ENCODE data around the gene KRT83.
"Not testable (repeated sequence)": the region's sequence is repeated elsewhere in the genome, so short reads cannot be mapped to it uniquely, and the experiment has no call there.

Gene KRT83

DNA sequence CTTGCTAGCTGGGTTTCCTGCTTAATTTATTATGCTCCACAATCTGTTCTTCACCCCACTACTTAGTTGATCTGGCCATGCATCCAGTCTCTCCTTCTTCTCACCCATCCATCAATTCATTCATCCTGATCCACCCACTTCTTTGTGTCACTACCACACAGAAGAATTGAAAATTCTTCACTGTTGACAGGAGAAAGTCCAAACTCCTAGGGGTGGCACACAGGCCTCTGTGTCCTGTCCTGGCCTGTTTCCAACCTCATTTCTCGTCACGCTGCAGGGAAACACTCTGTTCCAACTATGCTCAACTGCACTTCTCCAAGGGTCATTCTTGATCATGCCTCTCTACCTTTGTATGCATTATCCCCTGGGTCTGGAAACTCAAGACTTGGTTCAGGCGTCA is 10.6 kb upstream of the KRT83 start:
- no peak for DNase-seq (ENCODE audit: low spot score)

DNA sequence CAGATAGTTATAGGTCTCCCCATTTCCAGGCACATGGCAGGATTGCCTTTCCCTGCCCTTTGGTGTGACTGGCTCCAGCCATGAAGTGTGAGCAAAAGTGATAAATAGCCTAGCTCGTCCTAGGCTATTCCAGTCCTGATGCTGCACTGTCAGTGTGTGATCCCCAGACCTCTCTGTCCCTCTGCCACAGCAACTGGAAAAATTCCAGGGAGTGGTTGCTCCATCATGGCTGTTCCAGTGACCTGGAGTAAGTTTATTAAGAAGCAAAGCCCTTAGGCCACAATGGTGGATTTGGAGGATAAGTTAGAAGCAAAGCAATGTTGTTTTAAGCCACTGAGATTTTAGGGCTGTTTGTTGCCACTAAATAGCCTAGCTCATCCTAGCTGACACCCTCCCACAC is 9.8 kb upstream of the KRT83 start:
- no peak for DNase-seq (ENCODE audit: low spot score)

DNA sequence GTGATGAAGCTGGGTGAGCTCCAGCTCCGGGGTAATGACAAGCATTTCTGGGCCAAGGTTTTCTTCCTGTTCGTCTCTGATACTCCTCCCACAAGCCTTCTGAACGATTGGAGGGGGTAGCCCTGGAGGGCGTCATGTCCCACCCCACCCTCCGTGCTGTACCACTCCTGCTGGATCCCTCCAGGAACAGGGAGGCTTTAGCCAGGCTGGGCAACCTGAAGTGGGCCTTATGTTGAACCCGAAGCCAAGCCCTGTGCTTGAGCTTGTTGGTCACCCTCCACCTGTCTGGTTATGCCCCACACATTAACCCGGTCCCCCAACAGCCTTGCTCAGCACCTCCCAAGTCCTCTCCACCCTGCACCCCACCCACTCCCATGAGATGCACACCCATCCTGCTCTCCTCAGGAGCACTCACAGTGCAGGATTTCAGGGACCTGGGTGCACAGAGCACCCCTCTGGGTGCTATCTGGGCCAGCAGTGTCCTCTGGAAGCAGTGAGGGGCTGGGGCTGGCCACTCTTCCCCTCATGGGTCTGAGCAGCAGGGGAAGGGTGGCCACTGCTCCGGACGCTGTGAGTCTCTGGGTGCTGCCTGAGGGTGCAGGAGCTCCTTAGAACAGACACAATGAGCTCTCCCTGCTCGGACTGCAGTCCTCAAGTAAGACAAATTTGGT is 6.8 kb upstream of the KRT83 start:
- DNase-seq (ENCODE audit: low spot score), result no peak

DNA sequence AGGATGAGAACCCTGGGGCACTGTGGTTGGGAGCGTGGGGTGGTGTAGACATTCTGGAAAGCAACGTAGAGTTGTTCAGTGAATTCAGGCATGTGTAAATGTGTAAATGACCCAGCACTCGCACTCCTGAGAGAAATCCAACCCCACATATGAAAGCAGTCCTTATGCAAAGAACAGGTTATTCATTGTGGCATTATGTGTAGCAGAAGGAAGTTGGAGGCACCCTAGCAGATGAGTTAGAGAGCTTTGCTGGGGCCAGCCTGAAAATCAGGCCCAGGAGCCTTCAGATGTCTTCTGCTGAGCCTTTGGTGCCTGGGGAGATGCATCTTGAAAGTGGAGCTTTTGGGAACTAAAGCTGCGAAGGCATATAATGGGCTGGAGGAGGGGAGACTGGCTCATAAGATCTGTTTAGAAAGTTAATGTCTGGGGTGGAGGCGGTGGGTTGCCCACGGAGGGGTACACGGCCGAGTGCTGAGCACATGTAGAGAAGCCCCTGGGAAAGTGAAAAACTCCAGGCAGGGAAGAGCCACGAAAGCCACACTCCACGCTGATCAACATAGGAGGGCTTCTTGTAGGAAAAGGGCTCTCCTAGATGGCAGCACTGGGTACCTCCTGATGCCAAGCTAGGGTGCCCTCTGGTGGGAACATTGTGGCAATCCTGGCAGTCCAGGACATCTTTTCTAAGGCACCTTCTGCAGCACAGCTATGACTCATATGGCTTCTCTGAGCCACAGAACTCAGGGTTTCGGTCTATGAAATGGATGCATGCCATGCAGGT is 6.0 kb upstream of the KRT83 start:
- DNase-seq (ENCODE audit: low spot score), result peak; percentile 84

DNA sequence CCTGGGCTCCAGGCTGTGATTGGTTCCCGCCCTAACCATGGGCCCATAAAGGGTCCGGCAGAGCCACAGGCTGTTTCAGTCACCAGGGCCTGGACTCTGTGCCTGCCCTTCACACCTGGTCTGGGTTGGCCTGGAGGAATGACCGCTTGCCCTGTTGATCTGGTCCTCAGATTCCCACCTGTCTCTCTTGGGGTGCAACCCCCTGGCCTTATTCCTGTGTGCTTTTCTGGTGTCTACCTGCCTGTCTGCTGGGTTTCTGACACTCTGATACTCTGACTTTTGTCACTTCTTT is 2.9 kb upstream of the KRT83 start:
- no peak for DNase-seq (ENCODE audit: low spot score)

DNA sequence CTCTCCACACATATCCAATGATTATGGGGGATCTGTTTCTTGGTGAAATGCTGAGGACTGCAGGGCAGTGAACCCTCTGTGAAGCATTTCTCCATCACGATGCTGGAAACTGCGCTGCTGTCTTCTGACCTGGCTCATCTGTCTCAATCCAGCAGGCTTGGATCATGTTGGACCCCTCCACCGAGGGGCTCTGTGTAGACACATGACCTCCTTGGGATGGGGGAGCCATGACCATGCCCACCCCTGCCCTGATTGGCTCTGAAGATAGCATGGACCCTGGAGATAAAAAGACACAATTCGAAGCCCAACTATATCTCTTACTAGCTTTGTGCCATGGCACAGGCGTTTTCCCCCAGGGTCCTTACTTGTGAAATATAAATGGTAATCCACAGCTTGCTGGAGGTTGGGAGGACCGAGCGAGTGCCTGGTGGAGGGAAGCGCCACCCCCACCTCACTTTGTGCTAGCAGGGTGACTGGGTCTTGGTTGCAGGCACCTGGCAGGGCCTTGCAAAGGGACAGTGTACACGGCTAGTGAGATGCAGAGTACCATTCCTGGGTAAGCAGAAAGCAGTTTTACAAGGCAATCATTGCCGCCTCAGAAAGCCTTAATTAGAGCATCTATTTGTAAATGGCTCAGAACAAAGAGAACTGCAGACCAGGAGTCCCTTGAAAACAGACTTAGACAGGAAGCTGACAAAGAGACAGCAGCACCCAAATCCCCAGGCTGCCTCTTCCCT is 2.4 kb upstream of the KRT83 start:
- no peak for DNase-seq (ENCODE audit: low spot score)

DNA sequence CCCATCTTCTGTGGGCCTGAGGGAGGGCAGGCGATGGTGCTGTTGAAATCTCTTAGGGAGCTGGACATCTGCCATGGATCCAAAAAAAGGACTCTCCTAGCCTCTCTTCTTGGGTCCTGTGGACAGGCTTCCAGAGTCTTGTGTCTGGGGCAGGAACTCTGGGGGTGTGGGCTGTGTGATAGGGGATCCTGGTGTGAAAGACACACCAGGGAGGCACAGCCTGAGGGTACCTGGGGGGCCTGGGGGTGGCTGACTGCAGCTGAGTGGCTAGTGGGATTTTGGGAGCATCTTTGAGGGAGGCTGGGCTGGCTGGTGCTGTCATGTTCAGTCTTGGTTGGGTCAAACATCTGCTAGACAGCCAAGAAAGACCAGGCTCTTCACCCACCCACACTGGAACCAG is 1.8 kb upstream of the KRT83 start:
- DNase-seq (ENCODE audit: low spot score), result no peak

DNA sequence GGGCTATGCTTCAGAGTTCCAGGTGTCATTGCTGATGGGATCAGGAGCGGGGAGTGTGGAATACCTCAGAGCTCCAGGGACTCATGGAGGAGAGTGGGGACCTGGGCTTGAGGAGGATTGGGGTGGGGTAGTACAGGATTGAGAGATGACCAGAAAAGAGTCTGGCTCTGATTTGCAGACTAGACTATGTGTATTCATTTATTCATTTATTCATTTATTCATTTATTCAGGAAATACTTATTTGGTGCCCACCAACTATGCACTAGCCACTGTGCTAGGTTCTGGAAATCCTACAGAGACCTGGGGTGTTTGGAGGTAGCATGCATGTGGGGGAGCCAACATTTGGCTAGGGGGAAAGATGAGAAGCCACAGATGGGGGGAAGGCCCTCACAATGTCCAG is 871 bp upstream of the KRT83 start:
- no peak for DNase-seq (ENCODE audit: low spot score)

DNA sequence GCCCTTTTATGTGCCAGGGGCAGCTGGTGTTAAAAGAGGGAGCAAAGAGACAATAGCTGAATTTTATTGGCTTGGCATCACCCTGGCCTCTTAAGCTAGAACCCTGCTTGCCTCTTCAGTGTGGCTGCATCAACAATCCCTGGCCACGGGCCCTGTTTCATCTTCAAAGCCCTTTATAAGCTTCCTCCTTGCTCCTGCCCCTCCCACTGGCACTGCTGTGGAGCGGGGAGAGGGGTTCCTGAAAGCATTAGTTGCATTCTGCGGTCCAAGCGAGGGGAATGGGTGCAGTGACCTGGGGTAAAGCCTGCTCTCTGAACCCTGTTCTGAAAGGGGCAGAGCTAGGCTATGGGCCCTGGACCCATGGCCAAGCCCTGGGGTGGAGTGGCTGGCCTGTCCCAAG is 220 bp upstream of the KRT83 start:
- no peak for DNase-seq (ENCODE audit: low spot score)

DNA sequence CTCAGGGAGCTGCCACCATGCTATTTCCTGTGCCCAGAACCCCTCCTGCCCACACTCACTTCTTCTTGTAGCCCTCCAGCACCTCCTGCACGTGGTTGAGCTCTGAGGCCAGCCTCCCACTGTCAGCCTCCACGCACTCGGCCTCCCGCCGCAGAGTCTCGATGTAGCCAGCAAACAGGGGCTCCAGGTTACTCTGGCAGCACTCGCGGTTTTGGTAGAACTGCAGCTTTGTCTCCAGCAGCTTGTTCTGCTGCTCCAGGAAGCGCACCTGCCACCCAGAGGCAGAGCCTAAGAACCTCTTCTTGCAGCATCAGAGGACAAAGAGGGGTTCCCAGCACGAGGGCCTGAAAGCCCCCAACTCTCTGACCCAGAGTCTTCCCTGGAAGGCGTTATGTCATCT is 2.1 kb downstream of the KRT83 start:
- DNase-seq (ENCODE audit: low spot score), result no peak

DNA sequence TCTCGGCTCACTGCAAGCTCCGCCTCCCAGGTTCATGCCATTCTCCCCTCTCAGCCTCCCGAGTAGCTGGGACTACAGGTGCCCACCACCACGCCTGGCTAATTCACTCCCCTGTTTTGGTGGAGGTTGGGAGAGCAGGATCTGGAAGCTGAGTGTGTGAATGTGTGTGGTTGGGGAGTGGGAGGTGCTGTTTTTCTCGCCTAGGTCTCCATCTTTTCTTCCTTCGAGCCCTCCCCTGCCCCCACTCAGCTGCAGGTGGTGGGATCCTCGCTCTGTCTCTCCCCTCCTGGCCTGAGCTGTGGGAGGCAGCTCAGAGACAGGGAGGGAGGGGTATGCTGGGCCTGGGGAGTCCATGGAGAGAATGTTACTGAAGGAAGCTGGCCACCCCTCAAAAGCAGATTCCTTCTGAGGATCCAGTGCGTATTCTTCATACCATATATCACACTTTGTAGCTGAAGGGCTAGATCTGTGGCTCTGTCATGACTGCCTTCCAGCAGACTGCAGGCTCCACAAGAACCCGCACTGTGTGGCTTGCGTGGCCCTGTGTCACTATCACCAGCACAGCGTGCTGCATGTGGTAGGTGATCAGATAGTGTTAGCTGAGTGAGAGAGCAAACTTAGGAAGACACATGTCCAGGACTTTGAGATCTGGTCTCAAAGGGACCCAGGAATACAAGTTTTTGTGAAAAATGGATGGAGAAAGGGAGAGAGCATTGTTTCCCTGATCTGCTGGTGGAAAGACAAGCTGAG is 2.8 kb downstream of the KRT83 start:
- DNase-seq (ENCODE audit: low spot score), result no peak

DNA sequence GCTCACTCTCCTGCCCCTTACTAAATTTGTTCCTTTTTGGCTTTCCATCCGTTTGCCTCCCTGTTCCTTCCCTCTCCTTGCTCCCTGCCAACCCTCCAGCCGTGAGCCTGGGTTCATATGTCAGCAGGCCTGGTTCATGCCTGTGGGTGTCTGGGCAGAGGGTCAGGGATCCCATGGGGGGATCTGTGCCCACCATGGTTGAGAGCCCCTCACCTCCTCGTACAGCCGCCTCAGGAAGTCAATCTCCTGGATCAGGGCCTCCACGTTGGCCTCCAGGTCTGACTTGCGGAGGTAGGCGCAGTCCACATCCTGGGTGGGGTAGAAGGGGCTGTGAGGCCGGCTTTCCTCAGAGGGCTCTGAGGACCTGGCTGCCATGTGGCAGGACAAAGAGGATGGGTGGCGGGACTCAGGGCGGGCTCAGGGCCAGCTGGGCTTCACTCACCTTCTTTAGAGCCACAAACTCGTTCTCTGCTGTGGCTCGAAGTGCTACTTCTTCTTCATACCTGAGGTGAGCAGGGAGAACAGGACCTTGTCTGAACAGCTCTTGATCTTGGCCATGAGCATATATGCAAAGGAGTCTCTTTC is 3.6 kb downstream of the KRT83 start:
- DNase-seq (ENCODE audit: low spot score), result no peak

DNA sequence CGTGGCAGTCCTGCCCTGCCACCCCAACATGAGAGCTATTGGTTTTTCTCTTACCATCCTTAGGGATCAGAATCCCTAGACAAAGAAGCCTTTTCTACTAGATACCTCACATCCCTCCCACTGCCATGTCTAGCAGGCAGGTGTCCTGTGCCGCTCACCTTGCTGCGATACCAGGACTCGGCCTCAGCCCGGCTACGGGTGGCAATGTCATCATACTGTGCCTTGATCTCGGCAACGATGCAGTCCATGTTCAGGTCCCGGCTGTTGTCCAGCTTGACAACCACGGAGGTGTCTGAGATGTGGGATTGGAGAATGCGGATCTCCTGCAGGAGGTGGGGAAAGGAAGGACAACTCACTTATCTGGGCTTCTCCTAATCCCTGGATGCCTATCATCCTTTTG is 4.5 kb downstream of the KRT83 start:
- no peak for DNase-seq (ENCODE audit: low spot score)

DNA sequence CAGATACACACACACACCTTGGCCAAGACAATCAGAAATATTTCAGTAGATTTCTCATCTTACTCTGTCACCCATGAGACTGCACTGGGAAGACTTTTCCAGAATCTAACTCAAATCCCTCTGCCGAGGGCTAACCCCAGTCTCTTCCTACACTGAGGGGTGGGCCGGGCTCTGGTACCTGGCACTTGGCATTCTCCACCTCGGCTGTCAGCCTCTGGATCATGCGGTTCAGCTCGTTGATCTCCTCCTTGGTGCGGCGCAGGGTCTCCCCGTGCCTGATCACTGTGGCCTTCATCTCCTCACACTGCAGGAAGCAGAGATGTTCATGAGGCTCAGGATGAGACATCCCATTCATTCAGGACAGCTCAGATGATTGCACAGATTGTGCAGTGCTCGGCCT is 4.9 kb downstream of the KRT83 start:
- DNase-seq (ENCODE audit: low spot score), result no peak

DNA sequence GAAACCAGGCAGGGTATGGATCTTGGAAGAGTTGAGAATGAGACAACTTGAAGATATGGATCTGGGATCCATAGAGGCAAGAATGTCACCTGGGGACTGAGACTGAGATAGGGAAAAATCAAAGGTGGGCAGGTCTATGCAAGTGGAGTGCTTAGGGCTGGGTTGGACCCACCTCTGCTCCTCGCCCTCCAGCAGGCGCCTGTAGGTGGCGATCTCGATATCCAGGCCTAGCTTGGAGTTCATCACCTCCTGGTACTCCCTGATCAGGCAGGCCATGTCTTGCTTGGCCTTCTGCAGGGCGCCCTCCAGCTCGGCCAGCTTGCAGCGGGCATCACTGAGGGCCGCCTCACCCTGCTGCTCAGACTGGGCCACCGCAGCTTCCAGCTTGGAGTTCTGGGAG is 5.5 kb downstream of the KRT83 start:
- not testable (repeated sequence) for DNase-seq (ENCODE audit: low spot score)

DNA sequence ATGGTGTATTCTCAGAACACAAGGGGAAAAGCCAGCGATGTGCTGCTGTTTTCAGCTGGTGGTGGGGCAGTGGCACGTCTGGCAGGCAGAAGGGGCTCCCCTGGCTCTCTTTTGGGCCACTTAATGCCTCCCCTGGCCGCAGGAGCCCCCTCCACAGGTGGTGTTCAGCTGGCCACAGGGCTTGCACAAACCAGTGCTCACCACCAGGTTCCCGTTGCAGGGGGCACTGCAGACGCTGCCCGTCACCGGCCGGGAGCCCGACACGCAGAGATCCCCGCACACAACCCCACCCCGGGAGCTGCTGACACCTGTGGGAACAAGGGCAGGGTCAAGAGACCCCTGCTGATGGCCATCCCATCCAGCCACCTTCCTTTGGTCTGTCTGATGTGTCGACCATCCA is 6.7 kb downstream of the KRT83 start:
- DNase-seq (ENCODE audit: low spot score), result no peak

DNA sequence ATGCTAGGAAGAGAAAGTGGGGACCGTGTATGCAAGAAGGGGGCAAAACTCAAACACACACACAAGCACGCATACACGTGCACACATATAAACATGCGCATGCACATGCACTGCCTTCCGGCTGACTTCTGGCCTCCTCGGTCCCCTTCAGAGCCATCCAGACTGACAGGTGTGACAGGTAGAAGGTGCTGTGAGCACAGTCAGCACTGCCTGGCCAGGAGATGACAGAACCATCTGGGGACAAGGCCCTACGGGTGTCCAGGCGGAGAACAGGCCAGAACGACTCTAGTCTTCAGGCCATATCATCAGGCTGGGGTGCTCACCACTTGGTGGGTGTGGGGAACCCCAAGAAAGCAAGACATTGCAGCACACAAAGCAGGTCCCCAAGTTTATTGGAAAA is 7.3 kb downstream of the KRT83 start:
- DNase-seq (ENCODE audit: low spot score), result no peak

DNA sequence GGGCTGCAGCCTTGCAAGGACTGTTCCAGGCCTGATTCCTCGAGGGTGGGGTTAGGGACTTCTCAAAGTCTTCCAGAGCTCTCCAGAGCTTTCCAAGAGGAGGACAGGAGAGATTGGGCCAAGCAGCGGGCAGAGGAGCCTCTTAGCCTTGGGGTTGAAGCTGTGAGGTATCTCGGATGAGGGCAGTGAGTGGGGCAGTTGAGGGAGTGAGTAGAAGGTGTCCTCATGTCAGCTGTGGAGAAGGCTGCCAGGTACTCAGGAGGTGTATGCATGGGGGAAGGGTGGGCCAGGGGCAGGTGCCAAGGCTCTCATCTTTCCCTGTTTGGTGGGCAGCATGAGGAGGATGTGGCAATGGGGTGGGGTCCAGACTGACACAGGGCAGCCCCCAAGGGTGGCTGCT is 7.7 kb downstream of the KRT83 start:
- DNase-seq (ENCODE audit: low spot score), result no peak

DNA sequence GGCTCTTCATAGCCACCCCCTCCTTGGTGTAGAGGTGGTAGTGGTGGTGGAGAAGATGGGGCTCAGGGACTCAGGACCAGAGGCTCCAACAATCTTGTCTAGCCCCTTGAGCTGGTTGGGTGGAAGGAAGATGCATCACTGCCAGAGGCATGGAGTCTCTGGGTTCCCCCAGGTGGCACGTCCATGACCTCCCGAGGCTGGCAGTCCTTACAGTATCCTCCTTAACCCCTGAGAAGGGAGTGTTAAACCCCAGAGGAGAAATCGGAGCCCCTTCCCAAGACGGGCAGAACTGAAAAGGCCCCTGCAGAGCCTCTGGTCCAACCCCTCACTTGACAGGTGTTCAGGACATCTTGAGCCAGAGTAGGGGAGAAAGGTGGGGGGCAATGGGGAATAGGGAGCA is 9.1 kb downstream of the KRT83 start:
- no peak for DNase-seq (ENCODE audit: low spot score)

DNA sequence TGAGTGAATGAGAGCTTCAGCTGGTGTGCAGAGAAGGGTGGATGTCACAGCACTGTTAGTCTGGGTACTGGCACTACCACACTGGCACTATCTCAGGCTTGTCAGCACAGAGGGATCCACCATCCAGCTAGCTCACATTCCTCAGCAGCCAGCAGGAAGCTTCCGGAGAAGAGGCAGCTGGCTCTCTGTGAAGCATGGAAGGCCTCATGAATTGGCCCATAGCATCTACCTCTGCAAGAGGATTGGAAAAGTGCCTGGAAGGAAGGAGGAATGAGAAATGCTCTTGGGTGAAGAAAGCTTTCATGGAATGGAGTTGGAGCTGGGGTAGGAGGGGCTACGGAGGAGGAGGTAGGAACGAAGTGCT is 9.9 kb downstream of the KRT83 start:
- DNase-seq (ENCODE audit: low spot score), result no peak

DNA sequence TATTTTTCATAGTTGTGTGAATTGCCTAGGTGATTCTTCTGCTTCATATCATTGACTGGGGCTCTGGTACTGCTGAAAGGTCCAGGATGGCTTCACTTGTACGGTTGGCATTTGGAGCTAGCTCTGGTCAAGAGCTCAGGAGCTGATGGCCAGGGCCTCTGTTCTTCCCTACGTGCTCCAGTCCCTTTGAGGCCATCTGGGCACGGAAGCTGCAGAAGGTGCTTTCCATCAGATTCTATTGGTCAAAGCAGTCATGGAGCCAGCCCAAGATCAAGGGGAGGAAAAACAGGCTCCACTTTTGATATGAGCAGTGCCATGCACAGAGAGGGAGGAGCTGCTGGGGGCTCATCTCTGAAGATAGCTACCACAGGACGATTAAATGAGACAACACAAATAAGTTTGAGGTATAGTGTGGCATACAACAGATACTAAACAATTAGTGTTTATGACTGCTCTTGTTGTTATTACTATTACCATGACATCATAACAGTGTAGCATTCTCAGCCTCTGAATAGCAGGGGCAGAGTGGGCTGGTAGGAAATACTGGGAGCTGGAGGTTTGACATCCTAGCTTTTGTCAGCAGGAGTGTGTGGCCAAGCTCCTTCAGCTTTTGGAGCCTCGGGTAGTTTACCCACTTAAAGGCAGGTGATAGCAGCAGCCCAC is 10.4 kb downstream of the KRT83 start:
- DNase-seq (ENCODE audit: low spot score), result no peak

Measured in CD4-positive, alpha-beta T cell treated with Interleukin-6 at 100 ng/mL for 8 hours (primary cell).